IMR-90 (cell line): Measurements from ENCODE around the gene LRFN2. TPM values are rescaled to one million over a fixed set of nuclear protein-coding genes. Genes with fewer than 3 reads are reported as not detected.

Source experiments
- ATAC-seq: fragments of 200-7000 bp; cut with Tn5 transposase; 2 replicates; pipeline ENCODE4 v1.9.1; 2020; ENCODE audit warnings: low read depth, mild to moderate bottlenecking, moderate library complexity
- BruUV-seq: library from RNA; stranded (reverse); fragments of 400-500 nt; replicated peaks from 2 replicates; lab custom pipeline; 2021; lab: Mats Ljungman, UMichigan
- CTCF ChIA-PET: fragments of 300-600 bp; formaldehyde crosslinking; extraction: SDS; loops from one replicate; lab custom pipeline; 2021; ENCODE audit warnings: antibody characterized with exemption; lab: Yijun Ruan, JAX
- POLR2A ChIA-PET: fragments of 300-600 bp; sonication (Branson Sonifier 250); formaldehyde crosslinking; loops from one replicate; lab custom pipeline; 2022; ENCODE audit warnings: antibody characterized with exemption; ENCODE audit not compliant: unreplicated experiment; lab: Charles Lee
- DNase-seq: peaks from one replicate; pipeline ENCODE4 v3.0.0; 2013
- H2AFZ ChIP-seq: replicated peaks from 2 replicates; pipeline ENCODE3; 2013; ENCODE audit warnings: low read length, mild to moderate bottlenecking; ENCODE audit not compliant: poor library complexity
- H2AK5ac ChIP-seq: 2 replicates; pipeline ENCODE4 v1.6.1; 2013; ENCODE audit warnings: low read depth, low read length, inconsistent platforms
- H2AK9ac ChIP-seq: replicated peaks from 2 replicates; pipeline ENCODE3; 2013; ENCODE audit warnings: mild to moderate bottlenecking, low read depth, low read length, moderate library complexity; ENCODE audit not compliant: poor library complexity
- H2BK120ac ChIP-seq: 2 replicates; pipeline ENCODE4 v1.6.1; 2013; ENCODE audit warnings: low read depth, low read length, inconsistent platforms
- H2BK15ac ChIP-seq: 3 replicates; pipeline ENCODE4 v1.6.1; 2013; ENCODE audit warnings: low read depth, low read length, inconsistent platforms
- H2BK20ac ChIP-seq: 2 replicates; pipeline ENCODE4 v1.6.1; 2013; ENCODE audit warnings: low read depth, mild to moderate bottlenecking, inconsistent platforms, low read length, moderate library complexity
- H2BK5ac ChIP-seq: 2 replicates; pipeline ENCODE4 v1.6.1; 2013; ENCODE audit warnings: mild to moderate bottlenecking, low read depth, low read length, inconsistent platforms; ENCODE audit not compliant: poor library complexity, severe bottlenecking
- H3K14ac ChIP-seq: replicated peaks from 2 replicates; pipeline ENCODE4 v1.6.1; 2013; ENCODE audit warnings: low read depth, low read length, inconsistent platforms
- H3K18ac ChIP-seq: 2 replicates; pipeline ENCODE4 v1.6.1; 2013; ENCODE audit warnings: low read depth, low read length, control low read depth
- H3K23ac ChIP-seq: 2 replicates; pipeline ENCODE4 v1.6.1; 2013; ENCODE audit warnings: low read depth, low read length, inconsistent platforms
- H3K27ac ChIP-seq: 2 replicates; pipeline ENCODE4 v1.5.1; 2013; ENCODE audit warnings: mild to moderate bottlenecking, control low read depth, low read length; ENCODE audit not compliant: insufficient read depth
- H3K27me3 ChIP-seq: 2 replicates; pipeline ENCODE4 v1.6.1; 2013; ENCODE audit warnings: low read length; ENCODE audit not compliant: control insufficient read depth, insufficient read depth
- H3K36me3 ChIP-seq: 2 replicates; pipeline ENCODE4 v1.6.1; 2013; ENCODE audit warnings: low read length, mixed read lengths; ENCODE audit not compliant: control insufficient read depth, insufficient read depth
- H3K4ac ChIP-seq: 2 replicates; pipeline ENCODE4 v1.6.1; 2013; ENCODE audit warnings: low read depth, low read length, inconsistent platforms
- H3K4me1 ChIP-seq: 2 replicates; pipeline ENCODE4 v1.6.1; 2013; ENCODE audit warnings: low read length, mixed read lengths; ENCODE audit not compliant: control insufficient read depth, insufficient read depth
- H3K4me2 ChIP-seq: 2 replicates; pipeline ENCODE4 v1.6.1; 2013; ENCODE audit warnings: low read depth, mild to moderate bottlenecking, control low read depth, low read length, moderate library complexity
- H3K4me3 ChIP-seq: 2 replicates; pipeline ENCODE4 v1.5.1; 2013; ENCODE audit warnings: low read depth, mild to moderate bottlenecking, control low read depth, low read length, moderate library complexity; ENCODE audit not compliant: insufficient read depth
- H3K56ac ChIP-seq: 2 replicates; pipeline ENCODE4 v1.6.1; 2013; ENCODE audit warnings: low read length, inconsistent platforms; ENCODE audit not compliant: insufficient read depth; ENCODE audit errors: extremely low read depth
- H3K79me1 ChIP-seq, 2 experiments: 2 replicates each; pipeline ENCODE4 v1.6.1; 2013; ENCODE audit warnings: low read length in 2 of 2, inconsistent platforms in 1 of 2, low read depth in 1 of 2
- H3K9ac ChIP-seq: 2 replicates; pipeline ENCODE4 v1.6.1; 2013; ENCODE audit warnings: low read depth, low read length, control low read depth
- H3K9me1 ChIP-seq: 2 replicates; pipeline ENCODE4 v1.6.1; 2013; ENCODE audit warnings: low read length, inconsistent platforms; ENCODE audit not compliant: insufficient read depth
- H3K9me3 ChIP-seq: 2 replicates; pipeline ENCODE4 v1.6.1; 2013; ENCODE audit warnings: low read length; ENCODE audit not compliant: control insufficient read depth, insufficient read depth
- H4K20me1 ChIP-seq: 2 replicates; pipeline ENCODE4 v1.6.1; 2013; ENCODE audit warnings: low read length, inconsistent platforms; ENCODE audit not compliant: insufficient read depth
- H4K5ac ChIP-seq: 2 replicates; pipeline ENCODE4 v1.6.1; 2013; ENCODE audit warnings: mild to moderate bottlenecking, low read depth, low read length, control low read depth
- H4K8ac ChIP-seq, 2 experiments: 2 replicates each; pipeline ENCODE4 v1.6.1; 2013; ENCODE audit warnings: low read depth in 2 of 2, low read length in 2 of 2, control low read depth in 1 of 2, inconsistent platforms in 1 of 2
- H4K91ac ChIP-seq: 2 replicates; pipeline ENCODE4 v1.6.1; 2013; ENCODE audit warnings: low read depth, low read length, inconsistent platforms; ENCODE audit not compliant: insufficient read depth
- BHLHE40 ChIP-seq: fragments of 150-350 bp; IDR thresholded peaks from 2 replicates; pipeline ENCODE4 v1.6.1; 2016; ENCODE audit warnings: mild to moderate bottlenecking, low read depth, low read length
- CEBPB ChIP-seq: IDR thresholded peaks from 2 replicates; pipeline ENCODE4 v1.6.1; 2012; ENCODE audit warnings: low read depth, low read length, improper control_type of control experiment
- CHD1 ChIP-seq: IDR thresholded peaks from 2 replicates; pipeline ENCODE4 v1.6.1; 2012; ENCODE audit warnings: low read depth, low read length, improper control_type of control experiment
- CTCF ChIP-seq: conservative IDR thresholded peaks from 2 replicates; pipeline ENCODE4 v1.5.1; 2012; ENCODE audit warnings: mild to moderate bottlenecking, low read depth, low read length, improper control_type of control experiment
- ELK1 ChIP-seq: fragments of 150-350 bp; IDR thresholded peaks from 2 replicates; pipeline ENCODE4 v1.6.1; 2016; ENCODE audit warnings: low read depth, mild to moderate bottlenecking, low read length, moderate library complexity, borderline replicate concordance
- FOS ChIP-seq: fragments of 150-350 bp; IDR thresholded peaks from 2 replicates; pipeline ENCODE4 v1.6.1; 2016; ENCODE audit warnings: low read depth, low read length
- MAFK ChIP-seq: IDR thresholded peaks from 2 replicates; pipeline ENCODE4 v1.6.1; 2012; ENCODE audit warnings: low read depth, low read length, improper control_type of control experiment
- MXI1 ChIP-seq: IDR thresholded peaks from 2 replicates; pipeline ENCODE4 v1.6.1; 2012; ENCODE audit warnings: low read depth, mild to moderate bottlenecking, low read length, moderate library complexity, borderline replicate concordance
- NFE2L2 ChIP-seq: fragments of 150-350 bp; IDR thresholded peaks from 2 replicates; pipeline ENCODE4 v1.6.1; 2016; ENCODE audit warnings: low read depth, mild to moderate bottlenecking, low read length
- POLR2A ChIP-seq: IDR thresholded peaks from 2 replicates; pipeline ENCODE4 v1.6.1; 2012; ENCODE audit warnings: mild to moderate bottlenecking, low read depth, low read length
- RAD21 ChIP-seq: IDR thresholded peaks from 2 replicates; pipeline ENCODE4 v1.6.1; 2012; ENCODE audit warnings: low read length, improper control_type of control experiment
- RCOR1 ChIP-seq: IDR thresholded peaks from 2 replicates; pipeline ENCODE4 v1.6.1; 2012; ENCODE audit warnings: mild to moderate bottlenecking, low read length, improper control_type of control experiment; ENCODE audit not compliant: insufficient replicate concordance
- RFX5 ChIP-seq: IDR thresholded peaks from 2 replicates; pipeline ENCODE4 v1.8.0; 2012; ENCODE audit warnings: low read depth, mild to moderate bottlenecking, low read length, moderate library complexity
- SMC3 ChIP-seq: fragments of 150-350 bp; IDR thresholded peaks from 2 replicates; pipeline ENCODE4 v1.6.1; 2016; ENCODE audit warnings: low read depth, mild to moderate bottlenecking, antibody characterized with exemption, low read length, moderate library complexity
- USF2 ChIP-seq: fragments of 150-350 bp; IDR thresholded peaks from 2 replicates; pipeline ENCODE4 v1.6.1; 2017; ENCODE audit warnings: mild to moderate bottlenecking, antibody characterized with exemption, low read length, low read depth
- WGBS, 2 experiments: methylation state at CpG; one replicate each; pipeline versions ENCODE4 v1.1.5 to v1.1.7; 2013; ENCODE audit warnings: missing lambda C conversion rate in 2 of 2; ENCODE audit not compliant: insufficient read length in 1 of 2; ENCODE audit errors: extremely low coverage in 2 of 2; 5-methylcytosine and 5-hydroxymethylcytosine counted together
- dilution Hi-C: fragments of 300-500 bp; cut with HindIII; formaldehyde crosslinking; loops from one replicate; pipeline ENCODE4 v1.14.3; 2018; ENCODE audit warnings: low sequenced_read_pairs; ENCODE audit not compliant: unreplicated experiment
- in situ Hi-C: fragments of 300-500 bp; cut with MboI; formaldehyde crosslinking; loops from 3 replicates; pipeline ENCODE4 v1.14.3; 2019; ENCODE audit warnings: low sequenced_read_pairs, inconsistent platforms, mixed read lengths
- intact Hi-C: fragments of 100-400 bp; cut with micrococcal nuclease; formaldehyde crosslinking; loops from 2 replicates; pipeline ENCODE4 v1.10.0; 2022
- polyA plus RNA-seq, 3 experiments: library from polyadenylated mRNA; depleted of rRNA; stranded (reverse); fragments of >200 nt; gene quantifications; 2 replicates each; pipeline ENCODE4 v1.2.3, GENCODE V29; 2012; ENCODE audit warnings: low replicate concordance in 1 of 3
- total RNA-seq: library from RNA; depleted of rRNA; stranded (reverse); fragments of >200 nt; gene quantifications from 2 replicates; pipeline ENCODE4 v1.2.3, GENCODE V29; 2012

LRFN2 gene
- total and polyA plus RNA-seq, 2 of the 4 experiments (the other 2 are of a cell fraction): not detected

- no peak overlapping the region for H2AFZ ChIP-seq
- H3K9me1 ChIP-seq: no peaks in the 10 kb centered on the region
- no peak overlapping the region for H3K56ac ChIP-seq
- POLR2A ChIA-PET: no interaction called here
- H2BK15ac ChIP-seq: no peak overlapping the region
- WGBS, 2 experiments: no CpG with 5 or more reads among the region's 3 CpGs
- in situ Hi-C loops (no loop called here), dilution Hi-C loops (no loop called here), intact Hi-C loops (no loop called here)
- H2BK20ac ChIP-seq: no peak overlapping the region
- no peak overlapping the region for H4K5ac ChIP-seq
- DNase-seq (no peak), ATAC-seq (no peak)
- H3K4me2 ChIP-seq: no peak overlapping the region
- H3K4me1 ChIP-seq: no peaks in the 10 kb centered on the region
- no peaks in the 10 kb centered on the region for H3K79me1 ChIP-seq
- H4K20me1 ChIP-seq: no peaks in the 10 kb centered on the region
- H2BK5ac ChIP-seq: no peak overlapping the region
- no peak overlapping the region for H3K18ac ChIP-seq
- no TSS peak for BruUV-seq
- H3K9ac ChIP-seq: no peak overlapping the region
- no peaks in the 10 kb centered on the region for H3K36me3 ChIP-seq
- H4K8ac ChIP-seq: no peak overlapping the region
- no peak overlapping the region for H2AK5ac ChIP-seq
- H2AK9ac ChIP-seq: no peak overlapping the region
- no peak for TF ChIP-seq RAD21
- no peak for TF ChIP-seq RFX5
- TF ChIP-seq ELK1: no peak
- no peak for TF ChIP-seq CEBPB
- TF ChIP-seq POLR2A: no peak
- TF ChIP-seq CTCF: no peak
- no peak for TF ChIP-seq SMC3
- TF ChIP-seq NFE2L2: no peak
- TF ChIP-seq BHLHE40: no peak
- TF ChIP-seq CHD1: no peak
- no peak for TF ChIP-seq FOS
- no peak for TF ChIP-seq MAFK
- no peak for TF ChIP-seq USF2
- TF ChIP-seq RCOR1: no peak
- TF ChIP-seq MXI1: no peak
- H4K91ac ChIP-seq: no peak overlapping the region
- no peak overlapping the region for H3K4ac ChIP-seq
- H3K14ac ChIP-seq: no peak overlapping the region
- no peak overlapping the region for H3K27ac ChIP-seq
- no peak overlapping the region for H3K23ac ChIP-seq
- no peaks in the 10 kb centered on the region for H3K27me3 ChIP-seq
- no peak overlapping the region for H3K4me3 ChIP-seq
- H2BK120ac ChIP-seq: no peak overlapping the region
- H3K9me3 ChIP-seq: no peaks in the 10 kb centered on the region
- CTCF ChIA-PET: no interaction called here
These were observed 36.8 kb upstream of the LRFN2 start for GRCh38 chr6:40623932-40624331.
